Fibroblast of pulmonary artery (primary cell): ENCODE measurements around the gene CDH6.
A peak's percentile ranks its signal among the peaks of the same experiment; 100 is the strongest.

Source experiments
- DNase-seq: peaks from one replicate; pipeline ENCODE4 v3.0.0-alpha.2; 2010; ENCODE audit warnings: low read depth
- H3K4me3 ChIP-seq: replicated peaks from 2 replicates; pipeline ENCODE4 v1.5.1; 2011; ENCODE audit warnings: low read depth, mild to moderate bottlenecking, control low read depth, low read length, moderate library complexity
- CTCF ChIP-seq: IDR thresholded peaks from 2 replicates; pipeline ENCODE4 v1.5.1; 2011; ENCODE audit warnings: mild to moderate bottlenecking, control low read depth, low read length, inconsistent platforms; ENCODE audit errors: missing control alignments

The CDH6 gene

GRCh38 chr5:31193591-31194467 lies at the start of gene CDH6:
CDH6 (plus strand) TSS chr5:31193686; CDS start chr5:31267474, 73,788 bp downstream.
- peak within 1 kb of the TSS; percentile 51 for H3K4me3 ChIP-seq
- peak; percentile 35 for DNase-seq
- TF ChIP-seq CTCF, result no peak

DNA sequence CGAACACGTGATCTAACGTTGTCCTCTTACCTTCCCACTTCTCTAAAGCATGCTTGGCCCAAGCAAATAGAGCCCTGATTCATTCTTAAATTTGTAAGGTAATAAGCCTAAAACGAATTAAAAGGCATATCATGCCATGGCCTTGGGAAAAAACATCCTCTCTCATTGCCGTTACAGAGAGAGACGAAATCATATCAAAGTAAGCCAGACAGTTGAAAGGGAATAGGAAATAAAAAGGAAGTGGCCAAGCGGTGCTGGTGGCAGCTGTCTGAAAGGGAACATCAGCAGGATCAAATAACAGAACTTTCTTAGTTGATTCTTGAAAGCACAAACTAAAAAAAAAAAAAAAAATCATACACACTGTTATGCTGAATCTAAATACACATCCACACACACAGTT lies 49.1 kb upstream of the CDH6 start:
- H3K4me3 ChIP-seq, result no peak overlapping the region
- TF ChIP-seq CTCF, result no peak
- DNase-seq, result no peak

- DNase-seq, result peak; percentile 47
- H3K4me3 ChIP-seq, result no peak overlapping the region
- no peak for TF ChIP-seq CTCF
These were observed 44.5 kb upstream of the CDH6 start for GRCh38 chr5:31148959-31149475.

GRCh38 chr5:31153521-31153920 lies 40.0 kb upstream of the CDH6 start:
- peak; percentile 76 for DNase-seq
- H3K4me3 ChIP-seq, result no peak overlapping the region
- no peak for TF ChIP-seq CTCF

GRCh38 chr5:31156631-31157160 lies 36.8 kb upstream of the CDH6 start:
- no peak for TF ChIP-seq CTCF
- no peak for DNase-seq
- no peak overlapping the region for H3K4me3 ChIP-seq

GRCh38 chr5:31157720-31158119 lies 35.8 kb upstream of the CDH6 start:
- TF ChIP-seq CTCF, result no peak
- no peak for DNase-seq
- H3K4me3 ChIP-seq, result no peak overlapping the region

DNA sequence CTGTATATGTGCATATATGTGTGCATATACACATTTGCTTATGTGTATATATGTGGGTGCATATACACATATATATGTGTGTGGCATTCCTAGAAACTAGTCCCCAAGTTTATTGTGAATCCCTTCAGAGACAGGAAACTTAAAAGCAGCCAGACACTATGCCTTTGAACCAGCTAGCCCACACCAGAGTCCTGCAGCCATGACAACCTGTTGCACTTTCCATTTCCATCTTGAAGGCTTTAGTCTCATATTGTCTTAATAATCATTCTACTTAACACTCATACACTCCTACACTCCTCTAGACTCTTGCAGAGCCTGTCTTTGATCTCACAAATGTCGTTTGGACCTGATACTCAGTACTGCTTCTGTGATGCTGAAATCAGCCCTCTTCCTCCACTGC lies 34.8 kb upstream of the CDH6 start:
- no peak overlapping the region for H3K4me3 ChIP-seq
- TF ChIP-seq CTCF, result no peak
- DNase-seq, result no peak
